GM12892 (cell line): ENCODE measurements around the gene MLLT1.

ENCODE experiments used
- POLR2A ChIP-seq: IDR thresholded peaks from 2 replicates; pipeline ENCODE4 v1.6.1; 2011; ENCODE audit warnings: low read depth, low read length, control low read depth
- POLR2AphosphoS5 ChIP-seq: IDR thresholded peaks from 2 replicates; pipeline ENCODE4 v1.6.1; 2011; ENCODE audit warnings: low read depth, low read length, control low read depth

DNA sequence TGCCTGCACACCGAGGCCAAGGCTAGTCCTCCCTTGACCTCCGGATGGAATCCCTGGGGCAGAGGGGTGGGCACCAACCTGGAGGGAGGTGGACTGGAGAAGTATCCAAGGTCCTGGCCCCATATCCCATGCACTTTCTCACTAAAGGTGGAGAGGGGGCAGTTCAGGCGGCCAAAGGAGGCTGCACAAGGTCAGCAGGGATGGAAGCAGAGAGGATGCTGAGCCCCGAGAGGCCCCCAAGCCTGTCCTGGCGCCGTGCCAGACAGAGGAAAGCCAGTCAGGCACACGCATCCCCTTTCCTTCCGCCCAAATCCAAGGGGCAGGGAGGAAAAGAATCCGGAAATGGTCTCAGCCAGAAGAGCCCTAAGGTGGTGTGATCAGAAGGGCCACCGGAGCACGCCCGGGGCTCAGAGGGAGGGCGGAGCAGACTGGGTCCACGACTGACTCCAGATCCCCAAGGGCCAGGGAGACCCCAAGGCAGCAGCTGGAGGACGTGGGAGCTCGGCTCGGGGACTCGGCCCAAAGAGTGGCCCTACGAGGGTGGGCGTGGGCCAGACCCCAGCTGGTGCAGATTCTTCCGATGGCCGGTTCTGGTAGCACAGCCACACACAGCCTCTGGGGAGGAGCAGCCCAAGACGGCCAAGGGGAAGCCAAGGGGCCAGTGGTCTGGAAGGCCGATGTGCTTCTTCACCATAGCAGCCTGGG lies 60.0 kb downstream of the MLLT1 start:
- no peak for TF ChIP-seq POLR2A
- no peak for TF ChIP-seq POLR2AphosphoS5
